GM18498 (cell line): Measurements from ENCODE around the gene OPA1.

Source experiments
- ATAC-seq: cut with Tn5 transposase; IDR thresholded peaks from one replicate; pipeline ENCODE4 v1.9.1; 2021; ENCODE audit warnings: mild to moderate bottlenecking, moderate library complexity; ENCODE audit not compliant: unreplicated experiment

The OPA1 gene

DNA sequence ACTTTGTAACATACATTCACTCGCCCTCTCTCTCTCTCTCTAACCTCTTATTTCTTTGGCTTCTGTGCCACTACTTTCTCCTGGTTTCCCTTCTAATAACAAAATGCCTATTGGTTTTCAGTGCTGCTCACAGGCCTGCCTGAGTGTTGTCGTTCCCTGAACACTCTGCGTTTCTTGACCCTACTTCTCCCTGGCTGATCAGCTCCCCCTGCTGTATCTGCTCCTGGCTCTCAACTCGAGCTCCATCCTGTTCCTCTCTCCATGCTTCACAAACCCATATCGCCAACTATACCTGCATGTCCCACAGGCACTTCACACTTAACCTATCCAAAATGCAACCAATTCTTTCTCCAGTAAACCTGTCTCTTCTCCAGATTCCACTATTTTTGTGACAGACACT, 111.4 kb downstream of the OPA1 start:
- no peak for ATAC-seq

DNA sequence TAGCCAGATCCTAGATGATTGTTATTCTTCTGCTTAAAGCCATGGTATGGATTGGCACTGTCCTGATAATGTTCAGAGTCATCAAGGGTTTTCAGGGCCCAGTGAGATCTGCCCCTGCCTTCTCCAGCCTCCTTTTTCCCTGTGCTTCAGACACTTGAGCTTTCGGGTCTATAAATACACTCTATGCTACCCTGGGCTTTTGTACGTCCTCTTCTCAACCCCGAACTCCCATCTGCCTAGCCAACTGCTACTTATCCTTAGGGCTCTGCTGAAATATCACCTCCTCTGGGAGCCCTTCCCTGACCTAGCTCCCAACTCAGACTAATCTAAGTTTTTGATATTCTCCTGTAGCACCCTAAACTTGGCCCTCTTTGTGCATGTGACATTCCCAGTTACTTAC, 115.3 kb downstream of the OPA1 start:
- ATAC-seq: no peak

DNA sequence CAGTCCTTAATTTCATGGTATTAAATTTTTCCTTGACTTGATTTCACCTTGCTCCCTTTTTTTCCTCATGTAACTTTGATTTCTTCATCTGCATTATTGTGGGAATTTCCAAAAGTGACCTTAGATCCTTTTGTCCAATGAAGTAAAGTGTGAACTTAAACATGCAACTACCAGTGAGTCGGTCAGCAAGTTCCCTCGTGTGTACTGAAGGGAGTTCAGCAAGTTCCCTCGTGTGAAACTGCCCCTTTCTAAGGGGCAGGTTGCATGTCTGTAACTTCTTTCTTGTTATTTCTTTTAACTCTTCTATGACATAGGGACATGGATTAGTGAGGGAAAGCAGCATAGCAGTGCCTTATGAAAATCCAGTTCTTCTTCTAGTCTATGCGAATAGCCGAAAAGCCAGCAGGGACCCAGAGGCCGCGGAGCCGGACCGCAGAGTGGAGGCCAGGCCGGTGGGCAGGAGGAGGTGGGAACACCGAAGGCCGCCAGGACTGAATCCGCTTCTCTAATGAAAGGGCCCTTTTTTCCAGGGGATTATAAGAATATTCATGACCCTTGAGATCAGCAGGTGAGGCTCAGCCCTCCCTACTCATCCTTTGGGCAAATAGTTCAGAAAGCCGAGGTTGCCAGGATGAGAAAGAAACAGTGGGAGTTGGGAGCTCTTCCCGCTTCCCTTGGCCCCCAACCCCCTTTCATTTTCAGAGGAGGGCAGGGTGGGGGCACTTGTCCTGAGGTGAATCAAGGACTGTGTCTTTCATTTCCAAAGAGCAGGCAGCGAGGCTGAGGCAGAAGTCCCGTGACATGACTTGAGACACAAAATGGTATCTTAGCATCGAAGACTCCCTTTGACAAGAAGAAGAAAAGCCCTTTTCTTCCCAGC, 117.5 kb downstream of the OPA1 start:
- ATAC-seq: no peak

DNA sequence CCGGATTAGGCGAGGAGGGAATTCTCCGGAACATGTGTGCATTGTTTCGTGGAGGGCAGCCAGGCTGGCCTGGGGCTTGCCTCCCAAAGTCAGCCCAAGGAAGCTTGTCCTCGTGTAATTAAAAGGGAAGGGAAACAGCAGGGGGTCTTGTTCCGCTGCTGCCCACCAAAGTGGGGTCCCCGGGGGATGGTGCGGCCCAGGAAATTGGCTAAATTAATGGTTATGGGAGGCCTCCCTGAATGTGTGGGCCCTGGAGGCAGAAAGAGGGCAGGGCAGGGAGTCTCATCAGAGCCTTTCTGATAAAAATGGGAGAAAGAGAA, 118.1 kb downstream of the OPA1 start:
- ATAC-seq: no peak

DNA sequence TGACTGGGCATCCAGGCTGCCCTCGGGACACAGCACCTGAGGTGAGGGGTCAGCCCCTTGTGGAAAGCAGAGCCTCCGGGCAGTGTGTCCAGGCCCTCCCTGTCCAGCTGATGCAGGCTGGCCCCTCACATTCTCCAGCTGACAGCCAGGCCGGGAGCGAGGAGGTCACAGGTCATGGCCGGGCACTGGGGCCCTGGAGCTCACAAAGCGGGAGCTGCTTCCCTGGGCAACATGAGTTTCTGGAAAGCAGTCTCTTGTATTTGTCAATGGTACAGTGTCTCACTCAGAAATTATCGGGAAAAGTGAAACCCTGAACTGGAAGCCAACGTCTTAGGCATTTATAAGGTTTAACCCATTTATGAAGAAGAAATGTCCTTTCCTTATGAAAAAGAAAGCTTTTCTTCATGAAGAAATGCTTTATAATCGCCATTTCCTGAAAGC, 118.5 kb downstream of the OPA1 start:
- ATAC-seq: no peak

DNA sequence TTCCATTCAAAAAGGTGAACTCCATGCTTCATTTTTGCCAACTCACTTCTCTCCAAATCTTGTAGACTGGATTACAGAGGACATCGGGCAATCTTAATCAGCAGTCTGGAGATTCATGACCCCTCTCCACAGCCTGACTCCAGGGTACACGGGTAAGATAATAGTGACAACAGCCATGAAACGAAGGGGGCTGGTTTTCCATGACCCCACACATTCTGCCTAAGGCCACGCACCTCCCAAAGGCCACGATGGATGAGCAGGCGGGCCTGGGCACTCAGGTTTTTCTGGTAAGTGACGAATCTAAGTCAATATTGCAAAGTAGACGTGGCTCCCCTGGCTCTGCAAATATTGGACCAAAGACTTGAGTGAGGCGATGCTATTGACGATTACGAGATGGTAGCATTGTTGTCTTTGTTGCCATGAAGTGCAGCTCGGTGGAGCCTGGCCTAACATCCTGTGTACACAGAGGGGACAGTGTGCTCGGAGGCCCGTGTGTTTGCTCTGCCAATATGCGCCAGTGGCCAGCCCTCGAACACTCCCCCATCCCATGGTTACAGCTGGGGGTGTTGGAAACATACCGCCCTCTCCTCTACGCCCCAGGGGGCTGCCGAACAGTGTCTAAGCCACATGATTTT, 119.1 kb downstream of the OPA1 start:
- ATAC-seq: no peak

DNA sequence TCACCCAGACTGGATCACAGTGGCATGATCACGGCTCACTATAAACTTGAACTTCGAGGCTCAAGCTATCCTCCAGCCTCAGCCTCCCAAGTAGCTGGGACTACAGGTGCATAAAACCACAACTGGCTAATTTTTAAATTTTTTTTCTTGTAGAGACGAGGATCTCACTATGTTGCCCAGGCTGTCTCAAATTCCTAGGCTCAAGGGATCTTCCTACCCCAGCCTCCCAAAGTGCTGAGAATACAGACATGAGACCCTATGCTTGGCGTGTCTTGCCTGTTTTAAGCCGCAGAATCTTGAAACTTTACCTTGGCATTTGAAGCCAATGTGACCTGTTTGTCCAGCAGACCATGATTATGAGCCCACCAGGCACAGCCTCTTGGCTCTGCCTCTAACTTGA, 119.9 kb downstream of the OPA1 start:
- no peak for ATAC-seq

DNA sequence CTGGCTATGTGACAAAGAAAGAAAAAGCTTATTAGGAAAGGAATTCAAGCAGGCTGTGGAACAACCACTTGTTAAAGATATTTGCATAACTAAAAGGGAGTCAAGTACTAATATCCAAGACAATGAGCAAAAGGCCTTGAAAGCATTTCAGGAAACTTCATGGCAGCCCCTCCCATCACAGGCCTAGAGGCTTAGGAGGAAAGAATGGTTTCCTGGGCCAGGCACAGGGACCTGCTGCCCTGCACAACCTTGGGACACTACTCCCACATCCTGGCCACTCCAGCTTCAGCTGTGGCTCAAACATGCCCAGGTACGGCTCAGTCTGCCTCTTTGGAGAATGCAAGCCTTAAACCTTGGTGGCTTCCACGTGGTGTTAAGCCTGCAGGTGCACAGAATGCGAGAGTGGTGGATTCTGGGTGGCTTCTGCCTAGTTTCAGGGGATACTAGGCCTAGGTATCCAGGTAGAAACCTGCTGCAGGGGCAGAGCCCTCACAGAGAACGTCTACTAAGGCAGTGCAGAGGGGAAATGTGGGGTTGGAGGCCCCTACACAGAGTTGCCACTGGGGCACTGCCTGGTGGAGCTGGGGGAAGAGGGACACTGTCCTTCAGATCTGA, 121.6 kb downstream of the OPA1 start:
- ATAC-seq: no peak

DNA sequence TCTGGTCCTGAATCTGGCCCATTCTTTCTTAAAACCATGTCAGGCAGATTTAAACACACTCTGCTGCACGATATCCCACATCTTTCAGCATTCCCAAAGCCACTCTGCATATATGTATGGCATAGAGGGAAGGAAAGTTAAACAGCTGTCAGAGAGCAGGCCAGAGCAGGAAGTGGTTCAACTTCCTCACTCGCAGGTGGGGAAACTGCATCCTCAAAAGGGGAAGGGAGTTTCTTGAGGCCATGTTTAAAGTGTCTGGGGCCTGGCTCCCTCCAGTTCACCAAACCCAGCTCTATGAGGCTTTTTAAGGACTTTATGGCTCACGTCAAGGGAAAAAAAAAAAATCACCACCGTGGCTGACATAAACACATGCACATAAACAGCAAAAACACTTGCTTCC, 123.1 kb downstream of the OPA1 start:
- no peak for ATAC-seq

DNA sequence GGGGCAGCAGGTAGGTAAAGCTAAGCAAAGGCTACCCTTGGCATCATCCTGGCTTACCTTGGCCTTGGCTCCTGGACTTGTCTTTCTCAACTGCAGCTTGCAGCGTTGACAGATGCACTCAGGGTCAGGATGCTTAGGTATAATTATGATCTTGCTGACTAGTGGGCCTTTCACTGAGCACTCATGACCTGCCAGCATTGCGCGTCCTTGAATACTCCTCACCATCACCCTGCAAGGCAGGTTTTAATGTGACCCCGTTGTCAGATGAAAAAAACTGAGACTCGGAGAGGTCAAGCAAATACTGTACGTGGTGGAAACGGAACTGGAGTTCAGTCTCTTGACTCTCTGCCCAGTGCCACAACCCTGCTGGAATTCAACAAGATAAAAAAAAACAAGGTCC, 126.7 kb downstream of the OPA1 start:
- no peak for ATAC-seq

DNA sequence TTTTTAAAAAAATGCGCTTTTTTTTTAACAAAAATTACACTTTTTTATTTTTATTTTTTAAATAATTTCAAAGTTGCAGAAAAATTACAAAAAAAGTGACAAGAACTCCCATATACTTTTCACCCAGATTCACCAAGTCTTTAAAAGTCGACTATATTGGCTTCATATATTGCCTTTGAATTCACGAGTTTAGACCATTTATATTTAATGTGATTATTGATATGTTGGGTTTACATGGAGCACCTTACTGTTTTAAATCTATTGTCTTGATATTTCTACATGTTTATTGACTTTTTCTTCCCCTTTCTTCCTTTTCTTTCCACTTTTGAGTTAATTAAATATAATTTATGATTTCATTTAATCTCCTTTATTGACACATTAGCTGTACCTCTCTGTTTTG, 127.2 kb downstream of the OPA1 start:
- ATAC-seq: no peak

DNA sequence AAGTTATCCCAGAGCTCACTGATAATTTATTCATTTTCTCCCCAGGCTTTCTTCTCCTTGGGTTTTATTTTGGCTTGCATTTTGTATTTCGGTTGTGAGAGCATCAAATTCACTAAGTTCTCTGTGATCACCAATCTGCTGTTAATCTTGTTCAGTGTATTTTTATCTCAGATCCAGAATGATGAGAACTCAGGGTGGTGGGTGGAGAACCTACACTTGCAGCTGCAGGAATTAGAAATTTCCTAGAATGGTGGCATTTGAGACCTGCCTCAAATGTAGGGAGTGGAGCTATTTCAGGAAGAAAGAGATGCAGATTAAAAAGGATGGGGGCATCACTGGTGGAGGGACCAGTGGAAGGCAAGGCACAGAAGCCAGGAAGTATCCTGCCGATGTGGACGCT, 129.6 kb downstream of the OPA1 start:
- ATAC-seq: no peak

DNA sequence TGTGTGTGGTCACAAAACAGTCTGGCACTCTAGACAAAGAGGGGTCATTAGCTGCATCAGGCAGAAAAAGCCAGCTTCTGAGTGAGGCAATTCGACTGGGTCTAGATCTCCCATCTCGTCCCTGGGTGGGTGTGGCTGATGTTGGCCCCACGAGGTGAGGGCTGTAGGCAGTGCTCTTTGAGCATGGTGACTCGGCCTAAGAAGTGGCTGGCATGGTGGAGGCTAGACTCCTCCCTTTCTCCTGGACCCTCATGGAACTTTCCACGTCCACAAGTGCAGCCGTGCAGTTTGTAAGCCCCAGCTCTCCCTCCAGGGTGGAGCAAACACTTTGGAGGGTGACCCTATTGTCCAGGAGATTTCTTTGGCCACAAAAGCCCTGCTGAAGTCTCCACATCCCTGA, 134.1 kb downstream of the OPA1 start:
- no peak for ATAC-seq

DNA sequence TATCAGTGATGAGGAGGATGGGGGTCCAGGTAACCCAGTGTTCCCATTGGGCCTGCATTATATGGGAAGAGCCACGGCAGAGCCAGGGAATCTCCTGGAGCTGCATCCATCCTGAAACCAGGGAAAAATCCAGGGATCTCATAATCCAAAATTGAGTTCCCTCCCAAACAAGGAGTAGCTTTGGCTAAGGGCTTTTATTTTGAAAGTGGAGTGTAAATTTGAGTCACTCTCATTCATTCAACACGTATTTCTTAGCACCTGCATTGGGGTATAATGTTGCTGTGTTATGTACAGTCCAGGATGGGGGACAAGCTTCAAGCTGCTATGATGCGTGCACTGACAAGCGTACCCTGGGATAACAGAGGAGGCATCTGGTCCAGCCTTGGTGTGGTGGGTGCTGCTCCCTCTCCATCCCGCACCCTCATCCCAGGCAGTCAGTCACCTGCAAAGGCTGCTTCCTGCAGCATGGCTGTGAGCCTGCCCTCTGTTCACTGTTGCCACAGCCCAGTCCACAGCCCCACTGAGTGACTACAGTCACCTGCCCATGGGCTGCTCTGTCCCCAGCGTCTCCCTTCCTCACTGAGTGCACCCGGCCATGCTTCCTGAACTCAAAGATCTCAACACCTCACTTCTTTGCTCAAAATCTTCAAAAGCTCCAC, 135.6 kb downstream of the OPA1 start:
- ATAC-seq: no peak

DNA sequence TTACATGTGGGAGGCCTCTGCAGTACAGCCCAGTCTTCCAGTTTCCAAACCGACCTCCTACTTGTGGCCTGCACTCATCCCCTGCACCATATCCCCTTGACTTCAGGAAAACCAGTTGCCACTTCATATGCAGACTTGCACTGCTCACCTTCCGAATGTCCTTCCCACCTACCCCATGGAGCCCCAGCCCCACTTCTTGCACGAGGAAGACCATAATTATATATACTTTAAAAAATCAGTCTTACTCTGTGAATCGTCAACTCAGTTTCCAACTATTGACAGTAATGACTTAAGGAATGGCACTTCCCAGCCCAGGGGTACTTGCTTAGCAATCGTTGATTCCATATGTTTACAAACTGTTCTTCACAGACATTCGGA, 136.1 kb downstream of the OPA1 start:
- ATAC-seq: no peak

DNA sequence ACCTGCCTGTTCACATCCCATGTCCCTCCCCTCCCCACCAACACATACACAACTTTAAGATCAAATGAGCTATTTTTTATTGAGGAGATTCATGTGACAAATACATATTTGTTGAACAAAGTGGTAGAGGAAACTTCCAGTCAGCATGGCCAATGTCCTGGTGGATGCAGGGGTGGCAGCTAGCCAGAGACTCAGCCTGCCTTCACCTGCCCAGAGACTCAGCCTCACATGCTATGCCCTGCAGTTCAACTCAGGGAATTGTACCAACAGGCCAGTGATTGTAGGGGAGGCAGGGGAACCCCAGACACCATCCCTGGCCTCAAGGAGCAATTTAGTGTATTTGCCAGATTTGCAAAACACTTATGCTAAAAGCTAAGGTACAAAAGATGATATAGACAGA, 136.6 kb downstream of the OPA1 start:
- ATAC-seq: no peak

DNA sequence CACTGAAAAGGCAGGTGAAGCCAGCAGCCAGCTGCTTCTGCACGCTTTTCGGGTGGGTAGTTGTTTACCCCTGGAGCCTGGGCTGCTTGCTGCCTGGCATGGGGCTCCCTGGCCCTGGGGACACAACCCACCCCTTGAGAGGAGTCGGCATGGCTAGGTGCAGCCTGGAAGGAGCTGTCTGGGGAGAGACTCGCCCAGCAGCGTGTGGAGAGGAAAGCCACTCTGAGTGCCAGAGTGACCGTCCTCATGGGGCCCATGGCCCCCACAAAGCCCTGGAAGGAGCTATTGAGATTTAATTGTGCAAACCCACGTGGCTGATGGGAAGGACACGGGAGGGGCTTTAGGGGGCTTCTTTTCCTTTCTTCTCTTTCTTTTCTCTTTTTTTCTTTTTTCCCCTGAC, 137.5 kb downstream of the OPA1 start:
- ATAC-seq: no peak

DNA sequence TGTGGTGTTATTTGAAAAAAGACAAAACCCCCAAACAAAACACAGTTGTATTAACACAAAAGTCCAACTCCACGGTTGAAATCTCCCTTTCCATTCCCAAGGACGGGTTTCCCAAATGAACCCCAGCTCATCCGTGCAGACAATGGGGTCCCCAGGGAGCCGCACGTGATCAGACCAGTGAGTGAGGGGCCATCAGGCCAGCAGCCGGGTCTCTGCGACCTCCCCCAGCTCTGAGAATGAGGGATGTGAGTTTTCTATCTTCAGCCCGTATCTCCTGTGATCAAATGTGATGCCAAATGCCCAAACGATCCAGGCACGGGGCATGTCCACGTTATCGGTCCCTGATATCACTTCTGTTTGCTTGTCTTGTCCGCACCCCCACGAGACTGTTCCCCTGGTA, 138.0 kb downstream of the OPA1 start:
- ATAC-seq: no peak

DNA sequence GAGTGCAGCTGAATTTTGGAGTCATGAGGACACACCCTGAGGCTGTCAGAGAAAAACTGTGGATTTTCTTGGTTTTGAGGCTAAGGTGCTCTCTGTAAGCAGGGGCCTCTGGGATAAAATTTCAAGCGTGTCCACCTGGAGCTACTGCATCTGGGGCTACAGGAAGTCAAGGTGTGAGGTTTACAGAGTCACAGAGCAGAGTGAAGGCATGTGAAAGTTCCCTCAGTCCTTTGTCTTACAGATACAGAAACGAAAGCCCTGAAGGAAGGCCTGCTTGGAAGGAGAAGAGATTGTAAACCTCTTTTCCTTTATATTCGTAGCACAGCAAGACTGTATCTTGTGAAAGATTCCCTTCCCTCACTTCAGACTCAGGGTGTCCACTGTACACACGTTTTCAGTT, 138.6 kb downstream of the OPA1 start:
- no peak for ATAC-seq

DNA sequence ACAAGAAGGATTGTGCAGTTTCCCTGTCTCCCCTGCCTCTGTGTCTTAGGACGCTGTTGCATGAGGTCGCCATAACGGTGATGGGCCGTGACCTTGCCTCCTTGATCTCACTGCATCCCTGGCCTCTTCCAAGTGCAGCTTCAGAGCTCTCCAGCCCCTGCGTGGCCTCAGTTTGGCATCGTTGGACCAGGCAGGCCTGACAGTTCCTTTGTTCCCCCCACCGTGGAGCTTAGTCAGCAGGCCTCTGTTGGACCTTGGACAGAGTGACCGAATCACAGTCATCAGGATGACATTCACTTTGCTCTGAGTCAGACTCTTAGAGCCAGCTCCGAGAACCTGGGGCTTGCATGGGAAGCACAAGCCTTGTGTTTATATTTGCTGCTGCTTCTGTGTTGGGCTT, 139.4 kb downstream of the OPA1 start:
- ATAC-seq: no peak

DNA sequence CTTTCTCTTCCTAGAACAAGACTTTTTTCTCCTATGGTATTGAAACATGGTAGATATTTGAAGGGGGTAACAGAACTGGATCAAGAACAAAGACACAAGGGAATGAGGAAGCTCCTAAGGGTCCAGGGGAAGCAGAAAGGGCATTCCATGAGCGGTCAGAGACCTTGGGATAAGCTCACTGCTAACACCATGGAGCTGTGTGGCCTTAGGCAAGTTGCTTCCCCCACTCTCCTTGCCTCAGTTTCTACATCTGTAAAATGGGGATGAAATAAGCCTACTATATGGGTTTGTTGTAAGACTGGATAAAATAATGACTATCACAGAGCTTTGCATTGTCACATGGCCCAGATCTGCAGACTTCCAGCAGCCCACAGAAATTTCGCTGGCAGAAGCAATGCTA, 139.8 kb downstream of the OPA1 start:
- ATAC-seq: no peak
